CD14-positive monocyte (primary cell): Measurements from ENCODE around the gene LZTFL1. TPM values are rescaled to one million over a fixed set of nuclear protein-coding genes. Genes with fewer than 3 reads are reported as not detected.

Experiments used
- DNase-seq, 3 donors: peaks; one replicate each; pipeline ENCODE4 v3.0.0-alpha.2; 2011 to 2022
- H2AFZ ChIP-seq: 2 replicates; pipeline ENCODE4 v1.6.0; 2012; ENCODE audit warnings: mild to moderate bottlenecking, low read depth, low read length, inconsistent platforms; ENCODE audit not compliant: insufficient read depth, poor library complexity, severe bottlenecking
- H3K27ac ChIP-seq, 2 donors: 1 replicate in 1 of 2; 2 replicates in 1 of 2; pipeline ENCODE4 v1.5.1; 2012 to 2013; ENCODE audit warnings: low read length in 2 of 2, control low read depth in 1 of 2, inconsistent platforms in 1 of 2, low read depth in 1 of 2, mild to moderate bottlenecking in 1 of 2
- H3K27me3 ChIP-seq, 2 donors: one replicate each; pipeline versions ENCODE4 v1.6.0 to v1.6.1; 2011 to 2013; ENCODE audit warnings: low read length in 2 of 2; ENCODE audit not compliant: control insufficient read depth in 2 of 2, insufficient read depth in 2 of 2
- H3K36me3 ChIP-seq, 2 donors: replicated peaks in 1 of 2; 1 replicate in 1 of 2; 2 replicates in 1 of 2; pipeline versions ENCODE4 v1.5.1 to v1.6.1; 2012 to 2013; ENCODE audit warnings: low read length in 2 of 2, control low read depth in 1 of 2, inconsistent platforms in 1 of 2, mild to moderate bottlenecking in 1 of 2; ENCODE audit not compliant: insufficient read depth in 2 of 2, control insufficient read depth in 1 of 2
- H3K4me1 ChIP-seq, 2 donors: 1 replicate in 1 of 2; 2 replicates in 1 of 2; pipeline versions ENCODE4 v1.5.1 to v1.6.1; 2012 to 2013; ENCODE audit warnings: low read length in 2 of 2, control low read depth in 1 of 2, inconsistent platforms in 1 of 2, mild to moderate bottlenecking in 1 of 2, moderate library complexity in 1 of 2; ENCODE audit not compliant: insufficient read depth in 2 of 2, control insufficient read depth in 1 of 2
- H3K4me2 ChIP-seq: replicated peaks from 2 replicates; pipeline ENCODE3; 2012; ENCODE audit warnings: low read length, moderate library complexity, mild to moderate bottlenecking; ENCODE audit not compliant: poor library complexity, severe bottlenecking; ENCODE audit errors: extremely low read depth
- H3K4me3 ChIP-seq, 3 experiments: fragments of 200-600 bp in 1 of 3; sonication (generic) in 1 of 3; replicated peaks in 1 of 3; 1 replicate in 2 of 3; 2 replicates in 1 of 3; pipeline ENCODE4 v1.5.1; 2011 to 2013; ENCODE audit warnings: low read length in 3 of 3, mild to moderate bottlenecking in 3 of 3, control low read depth in 2 of 3, low read depth in 2 of 3, inconsistent platforms in 1 of 3, moderate library complexity in 1 of 3
- H3K79me2 ChIP-seq: 2 replicates; pipeline ENCODE4 v1.6.0; 2012; ENCODE audit warnings: mild to moderate bottlenecking, control low read depth, inconsistent platforms, low read length, moderate library complexity; ENCODE audit not compliant: insufficient read depth
- H3K9ac ChIP-seq: 2 replicates; pipeline ENCODE4 v1.6.0; 2017; ENCODE audit warnings: low read length, mild to moderate bottlenecking; ENCODE audit not compliant: insufficient read depth, poor library complexity, severe bottlenecking
- H3K9me3 ChIP-seq, 2 donors: replicated peaks in 1 of 2; 1 replicate in 1 of 2; 2 replicates in 1 of 2; pipeline versions ENCODE4 v1.5.1 to v1.6.1; 2012 to 2013; ENCODE audit warnings: low read length in 2 of 2, control low read depth in 1 of 2; ENCODE audit not compliant: control insufficient read depth in 1 of 2, insufficient read depth in 1 of 2
- H4K20me1 ChIP-seq: 2 replicates; pipeline ENCODE4 v1.6.0; 2012; ENCODE audit warnings: mild to moderate bottlenecking, low read length, control low read depth, moderate library complexity; ENCODE audit not compliant: insufficient read depth
- H3K27ac Mint-ChIP-seq, 7 donors: one replicate each; pipeline ENCODE4 v1.8.0; 2020; ENCODE audit warnings: mild to moderate bottlenecking in 7 of 7, mixed read lengths in 7 of 7, moderate library complexity in 6 of 7, inconsistent platforms in 2 of 7
- H3K27me3 Mint-ChIP-seq, 3 donors: one replicate each; pipeline ENCODE4 v1.8.0; 2021 to 2022; ENCODE audit warnings: low read depth in 3 of 3, mild to moderate bottlenecking in 3 of 3, mixed read lengths in 3 of 3, moderate library complexity in 3 of 3, inconsistent platforms in 1 of 3
- H3K36me3 Mint-ChIP-seq, 2 donors: one replicate each; pipeline ENCODE4 v1.8.0; 2020; ENCODE audit warnings: mixed read lengths in 2 of 2, inconsistent platforms in 1 of 2, mild to moderate bottlenecking in 1 of 2
- H3K4me1 Mint-ChIP-seq: one replicate; pipeline ENCODE4 v1.8.0; 2020; ENCODE audit warnings: mild to moderate bottlenecking, mixed read lengths
- H3K4me3 Mint-ChIP-seq, 2 donors: one replicate each; pipeline ENCODE4 v1.8.0; 2020; ENCODE audit warnings: mild to moderate bottlenecking in 2 of 2, mixed read lengths in 2 of 2, moderate library complexity in 1 of 2
- H3K9me3 Mint-ChIP-seq, 7 donors: one replicate each; pipeline ENCODE4 v1.8.0; 2020 to 2022; ENCODE audit warnings: mixed read lengths in 7 of 7, mild to moderate bottlenecking in 6 of 7, moderate library complexity in 6 of 7, inconsistent platforms in 2 of 7
- CTCF ChIP-seq: fragments of 200-600 bp; IDR thresholded peaks from one replicate; pipeline ENCODE4 v1.8.0; 2022; ENCODE audit warnings: antibody characterized with exemption, mild to moderate bottlenecking
- whole genome bisulfite sequencing: methylation state at CpG from one replicate; pipeline ENCODE4 v1.1.5; 2013; ENCODE audit warnings: missing lambda C conversion rate; ENCODE audit not compliant: insufficient coverage; 5-methylcytosine and 5-hydroxymethylcytosine counted together
- intact Hi-C, 2 donors: fragments of 100-400 bp; cut with micrococcal nuclease; formaldehyde crosslinking; loops; one replicate each; pipeline versions ENCODE4 v1.15.0 to v1.15.1; 2023
- polyA plus RNA-seq, 3 donors: library from polyadenylated mRNA; depleted of rRNA in 1 of 3; unstranded in 2 of 3; stranded (reverse) in 1 of 3; fragments of 300-500 nt in 2 of 3; fragments of >200 nt in 1 of 3; fragmentation: Illumina TruSeq in 2 of 3; gene quantifications; 1 replicate in 2 of 3; 2 replicates in 1 of 3; pipeline ENCODE4 v1.2.3, GENCODE V29; 2012 to 2021

The LZTFL1 gene
- polyA plus RNA-seq, 3 donors: 7.3 to 10.5 (median 7.5) TPM

DNA sequence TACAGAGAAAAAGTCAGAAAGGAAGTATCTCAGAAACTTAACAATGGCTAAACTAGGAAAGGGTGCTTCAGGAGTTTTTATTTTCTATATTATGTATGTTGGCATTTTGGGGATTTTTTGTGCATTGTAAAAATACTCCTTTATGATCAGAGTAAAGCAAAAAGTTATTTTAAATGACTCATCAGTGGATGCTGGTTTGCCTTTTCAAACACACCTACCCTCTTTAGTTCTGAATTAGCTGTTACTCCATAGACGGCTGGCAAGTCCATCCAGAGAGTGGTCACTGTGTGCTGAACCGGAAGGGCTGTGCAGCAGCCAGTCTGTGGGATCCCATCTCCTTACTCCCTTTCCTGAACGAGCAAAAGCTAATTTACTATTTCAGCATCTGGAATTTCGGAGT, 45.4 kb upstream of the LZTFL1 start:
- H3K27ac ChIP-seq: no peak overlapping the region
- peaks cover 0 to 8% (median 7%) of the 10 kb centered on the region in 3 donors for H3K27me3 Mint-ChIP-seq
- H3K4me1 Mint-ChIP-seq: peaks cover 5% of the 10 kb centered on the region
- no peak overlapping the region for H3K27ac Mint-ChIP-seq
- DNase-seq: no peak
- 100% methylated on average over 3 of the region's 4 CpGs for WGBS
- H2AFZ ChIP-seq: no peak overlapping the region
- peaks cover 0 to 2% of the 10 kb centered on the region in 2 donors for H3K4me1 ChIP-seq
- H3K27me3 ChIP-seq: no peaks in the 10 kb centered on the region
- no peaks in the 10 kb centered on the region for H3K36me3 ChIP-seq
- H3K4me3 ChIP-seq: no peak overlapping the region
- H3K36me3 Mint-ChIP-seq: no peaks in the 10 kb centered on the region
- TF ChIP-seq CTCF: no peak
- H3K79me2 ChIP-seq: no peaks in the 10 kb centered on the region
- no peak overlapping the region for H3K9ac ChIP-seq
- H3K4me2 ChIP-seq: no peak overlapping the region
- H3K4me3 Mint-ChIP-seq: no peak overlapping the region
- no peaks in the 10 kb centered on the region for H4K20me1 ChIP-seq
- no peaks in the 10 kb centered on the region for H3K9me3 Mint-ChIP-seq
- no peaks in the 10 kb centered on the region for H3K9me3 ChIP-seq
- intact Hi-C loops: no loop called here

DNA sequence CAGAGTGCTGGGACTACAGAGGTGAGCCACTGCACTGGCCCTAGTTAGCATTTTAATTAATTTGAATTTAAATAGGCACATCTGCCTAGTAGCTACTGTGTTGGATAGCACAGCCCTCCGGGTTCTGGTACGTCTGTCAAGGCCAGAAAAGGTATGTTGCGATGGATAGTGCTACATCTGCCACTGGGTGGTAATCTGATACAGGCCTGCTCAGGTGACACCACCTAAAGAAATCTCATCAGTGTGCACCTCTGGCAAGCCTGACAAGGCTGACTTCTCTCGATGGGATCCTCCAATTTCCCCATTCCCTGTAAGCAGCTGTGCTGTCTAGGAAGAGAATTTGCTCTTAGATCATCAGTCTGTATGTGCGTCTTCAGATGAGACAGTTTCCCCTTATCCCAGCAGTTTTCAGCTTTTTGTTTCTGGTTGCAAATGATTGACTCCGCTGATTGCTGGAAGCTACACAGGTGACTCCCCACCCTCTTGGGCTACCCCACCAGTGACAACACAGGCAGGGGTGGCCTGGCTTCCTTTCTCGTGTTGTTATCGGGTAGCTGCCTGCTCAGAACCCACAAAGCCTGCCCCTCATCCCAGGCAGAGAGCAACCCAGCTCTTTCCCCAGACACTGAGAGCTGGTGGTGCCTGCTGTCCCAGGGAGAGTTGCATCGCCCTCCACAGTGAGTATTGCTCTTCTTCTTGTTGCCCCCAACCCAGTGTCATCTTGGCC, 44.2 kb upstream of the LZTFL1 start, which contains the start of gene CCR9:
Gene CCR9 (plus strand): TSS at position 565 of the 727 bp plus-strand sequence. CDS start 8,391 bp downstream, outside the sequence.
- DNase-seq: no peak
- no peaks in the 10 kb centered on the region for H3K9me3 Mint-ChIP-seq
- no peak within 1 kb of the TSS for H3K4me3 Mint-ChIP-seq

More for the DNA sequence above, 44.2 kb upstream of the LZTFL1 start, which contains the start of gene CCR9:
- Histone ChIP-seq H3K9me3 (no peaks in the 10 kb centered on the region), H2AFZ (no peak within 1 kb of the TSS), H3K79me2 (no peaks in the 10 kb centered on the region), H3K36me3 (no peaks in the 10 kb centered on the region), H3K27me3 (no peaks in the 10 kb centered on the region), H3K4me3 (no peak within 1 kb of the TSS), H3K4me1 (peaks cover 0 to 2% of the 10 kb centered on the region in 2 donors), H3K9ac (no peak within 1 kb of the TSS), H3K4me2 (no peak within 1 kb of the TSS), H3K27ac (no peak within 1 kb of the TSS), H4K20me1 (no peaks in the 10 kb centered on the region)
- intact Hi-C loops: no loop called here
- TF ChIP-seq CTCF: no peak
- 94% methylated on average over 6 of the region's 9 CpGs for WGBS
- peaks cover 5% of the 10 kb centered on the region for H3K4me1 Mint-ChIP-seq
- H3K36me3 Mint-ChIP-seq: no peaks in the 10 kb centered on the region
- no peak within 1 kb of the TSS for H3K27ac Mint-ChIP-seq
- H3K27me3 Mint-ChIP-seq: peaks cover 0 to 10% (median 7%) of the 10 kb centered on the region in 3 donors
